SK-N-SH (cell line): ENCODE results near the gene ENOPH1. TPM values are rescaled to one million over a fixed set of nuclear protein-coding genes. Genes with fewer than 3 reads are reported as not detected.

ENCODE experiments used
- CTCF ChIA-PET: fragments of 300-600, 350-600 bp; formaldehyde crosslinking; extraction: SDS; loops from one replicate; lab custom pipeline; 2021; lab: Yijun Ruan, JAX
- POLR2A ChIA-PET: fragments of 350-600 bp; sonication (Branson Sonifier 250); formaldehyde crosslinking; extraction: SDS; loops from one replicate; lab custom pipeline; 2020; ENCODE audit warnings: antibody characterized with exemption, inconsistent platforms; lab: Yijun Ruan, JAX
- DNase-seq: peaks from one replicate; pipeline ENCODE4 v3.0.0; 2012
- H2AFZ ChIP-seq: fragments of 200-600 bp; sonication (generic); 2 replicates; pipeline ENCODE4 v1.8.1; 2016; ENCODE audit warnings: antibody characterized with exemption, mild to moderate bottlenecking, low read depth
- H3F3A ChIP-seq: fragments of 200-600 bp; sonication (generic); replicated peaks from 2 replicates; pipeline ENCODE3; 2016; ENCODE audit warnings: antibody characterized with exemption, mild to moderate bottlenecking; ENCODE audit not compliant: insufficient read depth
- H3K27ac ChIP-seq, 2 experiments: fragments of 200-500 bp in 1 of 2; fragments of 200-600 bp in 1 of 2; sonication (Bioruptor generic) in 1 of 2; sonication (generic), shearing (Covaris generic) in 1 of 2; 2 replicates each; pipeline versions ENCODE4 v1.5.1 to v1.6.1; 2014 to 2016; ENCODE audit warnings: low read depth in 2 of 2, inconsistent platforms in 1 of 2, low read length in 1 of 2, mild to moderate bottlenecking in 1 of 2, mixed read lengths in 1 of 2
- H3K27me3 ChIP-seq: fragments of 200-600 bp; sonication (generic), shearing (Covaris generic); 2 replicates; pipeline ENCODE4 v1.6.1; 2016; ENCODE audit warnings: mixed run types; ENCODE audit not compliant: insufficient read depth
- H3K36me3 ChIP-seq, 2 experiments: fragments of 200-500 bp in 1 of 2; fragments of 200-600 bp in 1 of 2; sonication (Bioruptor generic) in 1 of 2; sonication (generic) in 1 of 2; replicated peaks in 1 of 2; 2 replicates each; pipeline versions ENCODE3 to v1.5.1; 2014 to 2016; ENCODE audit warnings: low read length in 1 of 2, mild to moderate bottlenecking in 1 of 2; ENCODE audit not compliant: insufficient read depth in 2 of 2, control insufficient read depth in 1 of 2
- H3K4me1 ChIP-seq, 2 experiments: fragments of 200-500 bp in 1 of 2; fragments of 200-600 bp in 1 of 2; sonication (Bioruptor generic) in 1 of 2; sonication (generic), shearing (Covaris generic) in 1 of 2; 2 replicates each; pipeline versions ENCODE4 v1.5.1 to v1.6.1; 2014 to 2016; ENCODE audit warnings: low read depth in 1 of 2, low read length in 1 of 2, mixed run types in 1 of 2; ENCODE audit not compliant: insufficient read depth in 2 of 2, control insufficient read depth in 1 of 2
- H3K4me2 ChIP-seq: fragments of 200-600 bp; sonication (generic), shearing (Covaris generic); 2 replicates; pipeline ENCODE4 v1.6.1; 2017; ENCODE audit warnings: mixed run types
- H3K4me3 ChIP-seq, 2 experiments: fragments of 200-500 bp in 1 of 2; fragments of 200-600 bp in 1 of 2; sonication (Bioruptor generic) in 1 of 2; sonication (generic), shearing (Covaris generic) in 1 of 2; 2 replicates each; pipeline versions ENCODE4 v1.5.1 to v1.8.1; 2014 to 2016; ENCODE audit warnings: low read depth in 2 of 2, inconsistent platforms in 1 of 2, low read length in 1 of 2, mild to moderate bottlenecking in 1 of 2, mixed read lengths in 1 of 2, moderate library complexity in 1 of 2
- H3K79me2 ChIP-seq: fragments of 200-600 bp; sonication (generic); 2 replicates; pipeline ENCODE4 v1.8.1; 2017; ENCODE audit warnings: mild to moderate bottlenecking; ENCODE audit not compliant: insufficient read depth
- H3K9ac ChIP-seq: fragments of 200-600 bp; sonication (generic); 2 replicates; pipeline ENCODE4 v1.6.1; 2017; ENCODE audit warnings: mixed run types
- H3K9me2 ChIP-seq: fragments of 200-600 bp; sonication (generic); 2 replicates; pipeline ENCODE4 v1.6.1; 2017; ENCODE audit warnings: mixed run types
- H3K9me3 ChIP-seq: fragments of 200-600 bp; sonication (generic); 2 replicates; pipeline ENCODE4 v1.6.1; 2017; ENCODE audit warnings: mixed run types, mild to moderate bottlenecking, moderate library complexity
- H4K20me1 ChIP-seq: fragments of 200-600 bp; sonication (generic); 2 replicates; pipeline ENCODE4 v1.6.1; 2017; ENCODE audit warnings: mild to moderate bottlenecking, mixed run types; ENCODE audit not compliant: insufficient read depth
- ELF1 ChIP-seq: IDR thresholded peaks from 2 replicates; pipeline ENCODE4 v1.4.0; 2012
- EZH2phosphoT487 ChIP-seq: fragments of 200-600 bp; sonication (generic); IDR thresholded peaks from 2 replicates; pipeline ENCODE4 v1.6.1; 2017; ENCODE audit warnings: low read depth, mixed run types, mild to moderate bottlenecking, antibody characterized with exemption, moderate library complexity, borderline replicate concordance
- FOSL2 ChIP-seq: IDR thresholded peaks from 2 replicates; pipeline ENCODE4 v1.4.0; 2012; ENCODE audit warnings: low read depth, mild to moderate bottlenecking, moderate library complexity, borderline replicate concordance
- FOXJ3 ChIP-seq: sonication (generic); formaldehyde crosslinking; IDR thresholded peaks from 2 replicates; pipeline ENCODE4 v1.5.1; 2020; ENCODE audit warnings: mild to moderate bottlenecking, missing genetic modification reagents
- FOXM1 ChIP-seq: IDR thresholded peaks from 2 replicates; pipeline ENCODE4 v1.4.0; 2012; ENCODE audit warnings: low read depth, mild to moderate bottlenecking
- JUND ChIP-seq: IDR thresholded peaks from 2 replicates; pipeline ENCODE4 v1.4.0; 2012
- MEF2A ChIP-seq: IDR thresholded peaks from 2 replicates; pipeline ENCODE4 v1.4.0; 2012; ENCODE audit warnings: low read depth, borderline replicate concordance
- NFIC ChIP-seq: IDR thresholded peaks from 2 replicates; pipeline ENCODE4 v1.4.0; 2012; ENCODE audit warnings: borderline replicate concordance
- PBX3 ChIP-seq: IDR thresholded peaks from 2 replicates; pipeline ENCODE4; 2012
- POLR2AphosphoS5 ChIP-seq: IDR thresholded peaks from 2 replicates; pipeline ENCODE4 v1.6.1; 2012; ENCODE audit warnings: low read depth, low read length
- RAD21 ChIP-seq: IDR thresholded peaks from 2 replicates; pipeline ENCODE4 v1.6.1; 2012; ENCODE audit warnings: mild to moderate bottlenecking, low read length
- RCOR1 ChIP-seq: fragments of 150-350 bp; IDR thresholded peaks from 2 replicates; pipeline ENCODE4 v1.6.1; 2017; ENCODE audit warnings: antibody characterized with exemption, low read length
- RFX5 ChIP-seq: IDR thresholded peaks from 2 replicates; pipeline ENCODE4 v1.6.1; 2012; ENCODE audit warnings: mild to moderate bottlenecking, improper control_type of control experiment, low read length
- TAF1 ChIP-seq: IDR thresholded peaks from 2 replicates; pipeline ENCODE4 v1.6.1; 2012; ENCODE audit warnings: low read depth, mild to moderate bottlenecking, low read length, moderate library complexity, borderline replicate concordance
- TEAD4 ChIP-seq: IDR thresholded peaks from 2 replicates; pipeline ENCODE4 v1.4.0; 2012; ENCODE audit warnings: mild to moderate bottlenecking, borderline replicate concordance; ENCODE audit not compliant: insufficient read depth
- USF1 ChIP-seq: IDR thresholded peaks from 2 replicates; pipeline ENCODE4 v1.4.0; 2012; ENCODE audit warnings: low read depth, borderline replicate concordance
- ZBTB33 ChIP-seq: IDR thresholded peaks from 2 replicates; pipeline ENCODE4 v1.4.0; 2012; ENCODE audit warnings: low read depth, borderline replicate concordance
- WGBS: methylation state at CpG from one replicate; pipeline ENCODE4 v1.1.6; 2017; ENCODE audit warnings: low lambda C conversion rate; 5-methylcytosine and 5-hydroxymethylcytosine counted together
- polyA plus RNA-seq, 3 experiments: library from polyadenylated mRNA; depleted of rRNA; stranded (reverse); fragments of >200 nt; gene quantifications; 2 replicates each; pipeline ENCODE4 v1.2.3, GENCODE V29; 2012

Gene ENOPH1
- polyA plus RNA-seq, 1 of the 3 experiments (the other 2 are of a cell fraction), result 14.9 TPM

- Histone ChIP-seq H4K20me1 (no peaks in the 10 kb centered on the region), H3K27me3 (no peaks in the 10 kb centered on the region), H2AFZ (no peak overlapping the region; the same call in 1 of the 2 replicates), H3K9me3 (no peaks in the 10 kb centered on the region), H3F3A (peaks cover 7% of the 10 kb centered on the region), H3K79me2 (no peaks in the 10 kb centered on the region), H3K9ac (no peak overlapping the region), H3K27ac (peak overlapping the region in 1 of 2 experiments; percentile 56; a peak in 2 of 4 replicates), H3K4me1 (peaks cover 0 to 6% of the 10 kb centered on the region in 2 experiments; a peak in 1 of 4 replicates), H3K4me2 (no peak overlapping the region), H3K4me3 (no peak overlapping the region), H3K9me2 (no peaks in the 10 kb centered on the region), H3K36me3 (no peaks in the 10 kb centered on the region)
- TF ChIP-seq TAF1, result no peak
- ChIA-PET CTCF (interaction anchor here (1.5 kb wide), 1 partner anchor 222 kb away, joined by 5 read pairs; no protein-coding TSS in a partner anchor), POLR2A (no interaction called here)
- no peak for DNase-seq
- 66% methylated on average over 6 of the region's 6 CpGs for WGBS
Observed at GRCh38 chr4:82499738-82500434, 69.5 kb downstream of the ENOPH1 start.

GRCh38 chr4:82500435-82501153 is 70.2 kb downstream of the ENOPH1 start:
- Histone ChIP-seq H3K4me1 (peaks cover 0 to 6% of the 10 kb centered on the region in 2 experiments; a peak in 1 of 4 replicates), H2AFZ (no peak overlapping the region; the same call in 1 of the 2 replicates), H3K79me2 (no peaks in the 10 kb centered on the region), H3K9ac (no peak overlapping the region), H3K27ac (peak overlapping the region in 1 of 2 experiments; percentile 56; a peak in 2 of 4 replicates), H3F3A (peaks cover 7% of the 10 kb centered on the region), H3K9me3 (no peaks in the 10 kb centered on the region)
- no peak for DNase-seq
- CTCF ChIA-PET, result interaction anchor here (1.5 kb wide), 1 partner anchor 222 kb away, joined by 5 read pairs; no protein-coding TSS in a partner anchor
- POLR2A ChIA-PET, result no interaction called here
- TF ChIP-seq RCOR1 (no peak), FOSL2 (no peak), JUND (no peak), FOXJ3 (CRISPR knock-in tag) (no peak), TEAD4 (no peak), ELF1 (no peak), PBX3 (no peak), ZBTB33 (no peak), NFIC (no peak), FOXM1 (no peak), USF1 (no peak), POLR2AphosphoS5 (no peak), EZH2phosphoT487 (no peak), MEF2A (no peak), RAD21 (no peak), RFX5 (no peak)
- TF ChIP-seq, all 33 proteins: peak for 0
- H3K27me3 ChIP-seq, result no peaks in the 10 kb centered on the region
- no peaks in the 10 kb centered on the region for H3K9me2 ChIP-seq
- no peaks in the 10 kb centered on the region for H4K20me1 ChIP-seq
- WGBS, result 62% methylated on average over 5 of the region's 5 CpGs
- no peaks in the 10 kb centered on the region for H3K36me3 ChIP-seq
- no peak overlapping the region for H3K4me2 ChIP-seq
- H3K4me3 ChIP-seq, result no peak overlapping the region
